Measurements from ENCODE around the gene PTPRN2.

DNA sequence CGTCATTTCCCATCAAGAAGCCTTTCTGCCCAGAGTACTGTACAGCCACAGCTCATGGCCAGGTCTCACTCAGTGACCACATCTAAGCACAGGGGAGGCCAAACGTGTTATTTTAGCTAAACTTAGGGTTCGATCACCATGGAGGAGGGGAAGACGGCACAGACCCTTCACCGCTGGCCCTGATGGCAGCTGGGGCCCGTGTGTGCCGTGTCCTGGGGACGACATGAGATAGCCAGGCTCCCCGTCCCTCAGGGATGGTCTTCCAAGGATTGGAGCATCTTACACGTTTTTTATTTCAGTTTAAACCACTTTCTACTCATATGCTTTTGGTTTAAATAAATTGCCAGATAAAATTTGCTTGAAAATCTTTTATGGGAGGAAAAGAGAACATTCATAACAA is 737.9 kb downstream of the PTPRN2 start:
- TF ChIP-seq, protein P1, sequence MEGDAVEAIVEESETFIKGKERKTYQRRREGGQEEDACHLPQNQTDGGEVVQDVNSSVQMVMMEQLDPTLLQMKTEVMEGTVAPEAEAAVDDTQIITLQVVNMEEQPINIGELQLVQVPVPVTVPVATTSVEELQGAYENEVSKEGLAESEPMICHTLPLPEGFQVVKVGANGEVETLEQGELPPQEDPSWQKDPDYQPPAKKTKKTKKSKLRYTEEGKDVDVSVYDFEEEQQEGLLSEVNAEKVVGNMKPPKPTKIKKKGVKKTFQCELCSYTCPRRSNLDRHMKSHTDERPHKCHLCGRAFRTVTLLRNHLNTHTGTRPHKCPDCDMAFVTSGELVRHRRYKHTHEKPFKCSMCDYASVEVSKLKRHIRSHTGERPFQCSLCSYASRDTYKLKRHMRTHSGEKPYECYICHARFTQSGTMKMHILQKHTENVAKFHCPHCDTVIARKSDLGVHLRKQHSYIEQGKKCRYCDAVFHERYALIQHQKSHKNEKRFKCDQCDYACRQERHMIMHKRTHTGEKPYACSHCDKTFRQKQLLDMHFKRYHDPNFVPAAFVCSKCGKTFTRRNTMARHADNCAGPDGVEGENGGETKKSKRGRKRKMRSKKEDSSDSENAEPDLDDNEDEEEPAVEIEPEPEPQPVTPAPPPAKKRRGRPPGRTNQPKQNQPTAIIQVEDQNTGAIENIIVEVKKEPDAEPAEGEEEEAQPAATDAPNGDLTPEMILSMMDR (IDR thresholded peaks at IDR 0.05) = no peak
- TF ChIP-seq POLR2A (IDR thresholded peaks at IDR 0.05) (no peak), EP300 (IDR thresholded peaks at IDR 0.05) (no peak)

Measured in sigmoid colon (tissue), 4 donors.